MCF 10A (cell line): Measurements from ENCODE around the gene RERE. TPM values are rescaled to one million over a fixed set of nuclear protein-coding genes. Genes with fewer than 3 reads are reported as not detected.

Experiments
- BruUV-seq: library from RNA; stranded (reverse); fragments of 400-500 nt; replicated peaks from 2 replicates; lab custom pipeline; 2021; lab: Mats Ljungman, UMichigan
- CTCF ChIA-PET: fragments of 300-600 bp; sonication (Branson Sonifier 250); formaldehyde crosslinking; extraction: SDS; loops from one replicate; lab custom pipeline; 2021; ENCODE audit warnings: antibody characterized with exemption, inconsistent platforms; lab: Yijun Ruan, JAX
- POLR2A ChIA-PET: fragments of 300-600, 350-650 bp; sonication (Branson Sonifier 250); formaldehyde crosslinking; extraction: SDS; loops from one replicate; lab custom pipeline; 2020; ENCODE audit warnings: antibody characterized with exemption, inconsistent platforms; lab: Yijun Ruan, JAX
- DNase-seq: peaks from one replicate; pipeline ENCODE4 v3.0.0-alpha.2; 2018; ENCODE audit not compliant: unreplicated experiment
- H3K27ac Mint-ChIP-seq: one replicate; pipeline ENCODE4 v1.8.0; 2022; ENCODE audit warnings: mild to moderate bottlenecking, low read depth, mixed read lengths; ENCODE audit not compliant: unreplicated experiment
- H3K27me3 Mint-ChIP-seq: one replicate; pipeline ENCODE4 v1.8.0; 2022; ENCODE audit warnings: mixed read lengths; ENCODE audit not compliant: insufficient read depth, unreplicated experiment
- H3K36me3 Mint-ChIP-seq: one replicate; pipeline ENCODE4 v1.8.0; 2022; ENCODE audit warnings: mild to moderate bottlenecking, moderate library complexity, mixed read lengths; ENCODE audit not compliant: insufficient read depth, unreplicated experiment
- H3K4me1 Mint-ChIP-seq: one replicate; pipeline ENCODE4 v1.8.0; 2022; ENCODE audit warnings: mixed read lengths; ENCODE audit not compliant: insufficient read depth, unreplicated experiment
- H3K4me3 Mint-ChIP-seq: one replicate; pipeline ENCODE4 v1.8.0; 2022; ENCODE audit warnings: mild to moderate bottlenecking, moderate library complexity, mixed read lengths; ENCODE audit not compliant: unreplicated experiment
- H3K9me3 Mint-ChIP-seq: one replicate; pipeline ENCODE4 v1.8.0; 2022; ENCODE audit warnings: mixed read lengths; ENCODE audit not compliant: unreplicated experiment
- intact Hi-C: fragments of 100-400 bp; cut with micrococcal nuclease; formaldehyde crosslinking; loops from 2 replicates; pipeline ENCODE4 v1.14.1; 2022
- total RNA-seq: library from RNA; stranded (reverse); gene quantifications from 2 replicates; pipeline ENCODE4 v1.2.3, GENCODE V29; 2022
- TF ChIP-seq, protein P1 (sequence below): fragments of 200-600 bp; IDR thresholded peaks from one replicate; pipeline ENCODE4 v1.8.0; 2022; ENCODE audit warnings: antibody characterized with exemption, mild to moderate bottlenecking; ENCODE audit not compliant: unreplicated experiment

RERE gene
- total RNA-seq, 1 experiment from 2014 or later: 48.4 TPM

DNA sequence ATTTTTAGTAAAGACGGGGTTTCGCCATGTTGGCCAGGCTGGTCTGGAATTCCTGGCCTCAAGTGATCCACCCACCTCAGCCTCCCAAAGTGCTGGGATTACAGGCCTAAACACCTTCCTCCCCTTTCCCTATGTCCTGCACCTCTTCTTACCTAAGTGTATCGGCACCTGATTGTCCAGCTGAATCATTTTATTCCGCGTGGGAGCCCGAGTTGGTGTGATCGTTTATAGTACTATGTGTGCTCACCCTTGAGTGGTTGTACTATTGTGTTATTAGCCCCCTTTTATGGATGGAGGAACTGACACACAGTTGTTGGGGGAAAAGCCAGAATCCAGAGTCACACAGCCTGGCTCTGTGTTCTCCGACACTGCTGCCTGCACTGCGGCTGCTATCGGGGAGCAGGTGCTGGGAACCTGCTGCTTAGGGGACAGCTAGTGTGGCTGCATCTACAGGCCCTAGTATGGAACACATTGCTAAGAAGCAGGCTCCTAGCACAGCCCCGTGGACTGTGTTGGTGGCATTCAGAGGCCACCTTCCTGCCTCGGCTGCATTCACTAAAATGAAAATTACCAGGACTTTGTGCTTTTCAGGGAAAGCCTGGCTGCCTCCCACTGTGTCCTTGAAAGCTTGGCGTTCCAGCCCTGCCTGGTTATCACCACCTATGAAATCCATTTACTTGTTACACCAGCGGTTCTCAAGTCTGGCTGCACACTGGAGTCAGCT, 39.4 kb upstream of the RERE start:
- intact Hi-C loops: loop anchor here (5.0 kb wide), 1 partner anchor 130 kb away; no protein-coding TSS in a partner anchor
- TF ChIP-seq, protein P1, sequence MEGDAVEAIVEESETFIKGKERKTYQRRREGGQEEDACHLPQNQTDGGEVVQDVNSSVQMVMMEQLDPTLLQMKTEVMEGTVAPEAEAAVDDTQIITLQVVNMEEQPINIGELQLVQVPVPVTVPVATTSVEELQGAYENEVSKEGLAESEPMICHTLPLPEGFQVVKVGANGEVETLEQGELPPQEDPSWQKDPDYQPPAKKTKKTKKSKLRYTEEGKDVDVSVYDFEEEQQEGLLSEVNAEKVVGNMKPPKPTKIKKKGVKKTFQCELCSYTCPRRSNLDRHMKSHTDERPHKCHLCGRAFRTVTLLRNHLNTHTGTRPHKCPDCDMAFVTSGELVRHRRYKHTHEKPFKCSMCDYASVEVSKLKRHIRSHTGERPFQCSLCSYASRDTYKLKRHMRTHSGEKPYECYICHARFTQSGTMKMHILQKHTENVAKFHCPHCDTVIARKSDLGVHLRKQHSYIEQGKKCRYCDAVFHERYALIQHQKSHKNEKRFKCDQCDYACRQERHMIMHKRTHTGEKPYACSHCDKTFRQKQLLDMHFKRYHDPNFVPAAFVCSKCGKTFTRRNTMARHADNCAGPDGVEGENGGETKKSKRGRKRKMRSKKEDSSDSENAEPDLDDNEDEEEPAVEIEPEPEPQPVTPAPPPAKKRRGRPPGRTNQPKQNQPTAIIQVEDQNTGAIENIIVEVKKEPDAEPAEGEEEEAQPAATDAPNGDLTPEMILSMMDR: no peak
- H3K9me3 Mint-ChIP-seq: no peaks in the 10 kb centered on the region
- no TSS peak for BruUV-seq
- DNase-seq: no peak
- peaks cover 46% of the 10 kb centered on the region for H3K36me3 Mint-ChIP-seq
- ChIA-PET POLR2A (interaction anchor here (0.6 to 4.7 kb wide), 15 partner anchors 8 to 471 kb away, joined by 3 to 30 read pairs (median 4); partner anchors contain the start of gene ENO1), CTCF (interaction anchor here (0.6 to 6.3 kb wide), 6 partner anchors 7 to 1116 kb away, joined by 3 to 59 read pairs (median 4); no protein-coding TSS in a partner anchor)
- H3K4me1 Mint-ChIP-seq: no peaks in the 10 kb centered on the region
- H3K27me3 Mint-ChIP-seq: no peaks in the 10 kb centered on the region
- H3K27ac Mint-ChIP-seq: no peak overlapping the region
- no peak overlapping the region for H3K4me3 Mint-ChIP-seq

DNA sequence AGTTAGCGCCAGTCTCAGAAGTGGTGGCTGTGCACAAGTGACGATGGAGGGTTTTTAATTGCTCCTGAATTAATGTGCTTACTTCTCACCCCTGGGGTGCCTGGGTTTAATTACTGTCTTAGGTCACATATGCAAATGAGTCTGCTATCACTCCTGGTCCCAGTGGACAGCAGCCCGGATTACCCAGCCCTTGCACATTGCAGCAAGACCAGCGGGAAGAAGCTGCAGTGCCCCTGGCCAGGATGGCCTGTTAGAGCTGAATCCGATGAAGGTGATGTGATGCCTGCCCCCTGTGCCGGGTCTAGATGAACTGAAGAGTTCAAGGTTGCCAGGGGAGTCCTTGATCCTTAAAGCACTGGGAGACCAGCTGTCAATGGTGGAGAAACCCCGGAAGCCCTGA, 36.8 kb upstream of the RERE start:
- TF ChIP-seq, protein P1: no peak
- H3K9me3 Mint-ChIP-seq: no peaks in the 10 kb centered on the region
- intact Hi-C loops: no loop called here
- H3K36me3 Mint-ChIP-seq: peaks cover 19% of the 10 kb centered on the region
- BruUV-seq: no TSS peak
- H3K27me3 Mint-ChIP-seq: no peaks in the 10 kb centered on the region
- ChIA-PET POLR2A (interaction anchor here (0.5 kb wide), 1 partner anchor 132 kb away, joined by 3 read pairs; no protein-coding TSS in a partner anchor), CTCF (no interaction called here)
- no peak overlapping the region for H3K4me3 Mint-ChIP-seq
- no peak overlapping the region for H3K27ac Mint-ChIP-seq
- DNase-seq: no peak
- no peaks in the 10 kb centered on the region for H3K4me1 Mint-ChIP-seq

DNA sequence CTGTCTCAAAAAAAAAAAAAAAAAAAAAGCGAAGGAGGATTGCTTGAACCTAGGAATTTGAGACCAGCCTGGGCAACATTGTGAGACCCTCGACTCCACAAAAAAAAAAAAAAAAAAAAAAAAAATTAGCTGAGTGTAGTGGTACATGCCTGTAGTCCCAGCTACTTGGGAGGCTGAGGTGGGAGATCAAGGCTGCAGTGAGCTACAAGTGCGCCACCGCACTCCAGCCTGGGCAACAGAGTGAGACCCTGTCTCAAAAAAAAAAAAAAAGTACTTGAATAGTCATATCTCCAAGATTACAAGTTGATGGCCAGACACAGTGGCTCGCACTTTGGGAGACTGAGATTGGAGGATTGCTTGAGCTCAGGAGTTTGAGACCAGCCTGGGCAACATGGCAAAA, 33.6 kb upstream of the RERE start:
- ChIA-PET CTCF (interaction anchor here (0.6 to 3.8 kb wide), 6 partner anchors 9 to 1126 kb away, joined by 3 to 59 read pairs (median 4); no protein-coding TSS in a partner anchor), POLR2A (interaction anchor here (0.8 kb wide), 1 partner anchor 133 kb away, joined by 3 read pairs; no protein-coding TSS in a partner anchor)
- intact Hi-C loops: no loop called here

More for the DNA sequence above, 33.6 kb upstream of the RERE start:
- no peak overlapping the region for H3K27ac Mint-ChIP-seq
- H3K27me3 Mint-ChIP-seq: no peaks in the 10 kb centered on the region
- BruUV-seq: no TSS peak
- peaks cover 4% of the 10 kb centered on the region for H3K4me1 Mint-ChIP-seq
- H3K36me3 Mint-ChIP-seq: no peaks in the 10 kb centered on the region
- no peaks in the 10 kb centered on the region for H3K9me3 Mint-ChIP-seq
- H3K4me3 Mint-ChIP-seq: no peak overlapping the region
- DNase-seq: no peak
- TF ChIP-seq, protein P1: no peak
